Breast epithelium (tissue), 3 donors: Measurements from ENCODE around the gene POC5.

Experiments used
- POLR2A ChIP-seq: fragments of 450-650 bp; IDR thresholded peaks from one replicate; pipeline ENCODE4 v1.6.1; 2016; ENCODE audit warnings: antibody characterized with exemption, mild to moderate bottlenecking, moderate library complexity
- TF ChIP-seq, protein P1 (sequence below), 3 donors: fragments of 450-650 bp; IDR thresholded peaks; one replicate each; pipeline ENCODE4 v1.5.1; 2016 to 2017; ENCODE audit warnings: antibody characterized with exemption in 3 of 3, mild to moderate bottlenecking in 3 of 3, moderate library complexity in 3 of 3

DNA sequence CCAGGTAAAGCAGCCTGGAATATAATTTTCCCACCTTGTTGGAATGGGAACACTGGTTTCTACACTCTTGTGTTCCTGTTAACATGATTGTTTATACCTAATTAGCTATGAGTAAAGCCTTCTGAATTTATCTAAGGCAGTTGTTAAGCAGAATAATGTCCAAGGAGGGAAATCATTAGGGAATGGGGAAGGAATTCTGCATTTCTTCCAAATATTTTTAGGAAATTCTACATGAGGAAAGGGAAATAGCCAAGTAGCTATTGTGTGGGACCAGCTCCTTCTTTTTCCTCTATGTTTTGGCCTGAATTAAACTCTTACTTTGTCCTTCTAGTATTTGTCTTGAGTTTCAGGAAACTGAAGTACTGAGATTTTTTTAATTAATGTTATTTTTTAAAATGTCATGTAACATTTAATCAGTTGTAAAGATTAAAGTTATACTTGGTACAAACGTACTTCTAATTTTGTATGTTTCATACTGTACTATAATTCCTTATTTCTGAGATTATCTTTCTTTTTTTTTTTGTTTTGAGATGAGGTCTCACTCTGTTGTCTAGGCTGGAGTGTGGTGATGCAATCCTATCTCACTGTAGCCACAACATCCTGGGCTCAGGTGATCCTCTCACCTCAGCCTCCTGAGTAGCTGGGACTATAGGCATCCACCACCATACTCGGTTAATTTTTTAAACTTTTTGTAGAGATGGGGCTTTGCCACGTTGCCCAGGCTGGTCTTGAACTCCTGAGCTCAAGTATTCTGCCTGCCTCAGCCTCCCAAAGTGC, 77.5 kb downstream of the POC5 start:
- no peak for TF ChIP-seq POLR2A
- TF ChIP-seq, protein P1, sequence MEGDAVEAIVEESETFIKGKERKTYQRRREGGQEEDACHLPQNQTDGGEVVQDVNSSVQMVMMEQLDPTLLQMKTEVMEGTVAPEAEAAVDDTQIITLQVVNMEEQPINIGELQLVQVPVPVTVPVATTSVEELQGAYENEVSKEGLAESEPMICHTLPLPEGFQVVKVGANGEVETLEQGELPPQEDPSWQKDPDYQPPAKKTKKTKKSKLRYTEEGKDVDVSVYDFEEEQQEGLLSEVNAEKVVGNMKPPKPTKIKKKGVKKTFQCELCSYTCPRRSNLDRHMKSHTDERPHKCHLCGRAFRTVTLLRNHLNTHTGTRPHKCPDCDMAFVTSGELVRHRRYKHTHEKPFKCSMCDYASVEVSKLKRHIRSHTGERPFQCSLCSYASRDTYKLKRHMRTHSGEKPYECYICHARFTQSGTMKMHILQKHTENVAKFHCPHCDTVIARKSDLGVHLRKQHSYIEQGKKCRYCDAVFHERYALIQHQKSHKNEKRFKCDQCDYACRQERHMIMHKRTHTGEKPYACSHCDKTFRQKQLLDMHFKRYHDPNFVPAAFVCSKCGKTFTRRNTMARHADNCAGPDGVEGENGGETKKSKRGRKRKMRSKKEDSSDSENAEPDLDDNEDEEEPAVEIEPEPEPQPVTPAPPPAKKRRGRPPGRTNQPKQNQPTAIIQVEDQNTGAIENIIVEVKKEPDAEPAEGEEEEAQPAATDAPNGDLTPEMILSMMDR (IDR thresholded peaks at IDR 0.05) = no peak
